CD4-positive, alpha-beta T cell (primary cell): Measurements from ENCODE around the gene SLC6A15. TPM values are rescaled to one million over a fixed set of nuclear protein-coding genes. Genes with fewer than 3 reads are reported as not detected.

Experiments
- ATAC-seq: fragments of 200-7000 bp; cut with Tn5 transposase; one replicate; pipeline ENCODE4 v1.10.0; 2022; ENCODE audit warnings: mild to moderate bottlenecking; ENCODE audit not compliant: poor library complexity
- CTCF ChIA-PET: fragments of 350-600 bp; sonication (Branson Sonifier 250); formaldehyde crosslinking; loops from one replicate; lab custom pipeline; 2021; ENCODE audit warnings: antibody characterized with exemption, inconsistent platforms; lab: Charles Lee
- POLR2A ChIA-PET: fragments of 350-600 bp; sonication (Branson Sonifier 250); formaldehyde crosslinking; loops from one replicate; lab custom pipeline; 2021; ENCODE audit warnings: antibody characterized with exemption, inconsistent platforms; lab: Charles Lee
- DNase-seq, 14 experiments: peaks; one replicate each; pipeline ENCODE4 v3.0.0-alpha.2; 2013 to 2020; ENCODE audit warnings: mixed read lengths in 2 of 14
- H3K27ac ChIP-seq, 2 donors: one replicate each; pipeline versions ENCODE4 v1.5.1 to v1.7.0; 2013; ENCODE audit warnings: low read length in 2 of 2, low read depth in 1 of 2, mild to moderate bottlenecking in 1 of 2
- H3K27me3 ChIP-seq, 2 experiments: 1 replicate in 1 of 2; 2 replicates in 1 of 2; pipeline versions ENCODE4 v1.6.1 to v1.7.0; 2013; ENCODE audit warnings: low read length in 2 of 2, control low read depth in 1 of 2, mild to moderate bottlenecking in 1 of 2, moderate library complexity in 1 of 2; ENCODE audit not compliant: insufficient read depth in 2 of 2, control insufficient read depth in 1 of 2
- H3K36me3 ChIP-seq: one replicate; pipeline ENCODE4 v1.6.1; 2013; ENCODE audit warnings: low read length, control low read depth; ENCODE audit not compliant: insufficient read depth
- H3K4me1 ChIP-seq: one replicate; pipeline ENCODE4 v1.6.1; 2013; ENCODE audit warnings: low read length, control low read depth; ENCODE audit not compliant: insufficient read depth
- H3K4me3 ChIP-seq: one replicate; pipeline ENCODE4 v1.5.1; 2013; ENCODE audit warnings: mild to moderate bottlenecking, low read length, moderate library complexity
- H3K9me3 ChIP-seq, 2 experiments: 1 replicate in 1 of 2; 2 replicates in 1 of 2; pipeline versions ENCODE4 v1.6.1 to v1.7.0; 2013; ENCODE audit warnings: low read length in 2 of 2, mild to moderate bottlenecking in 2 of 2, control low read depth in 1 of 2, moderate library complexity in 1 of 2; ENCODE audit not compliant: control insufficient read depth in 1 of 2, insufficient read depth in 1 of 2
- H3K27ac Mint-ChIP-seq: one replicate; pipeline ENCODE4 v1.8.0; 2020; ENCODE audit warnings: mixed read lengths
- H3K27me3 Mint-ChIP-seq: one replicate; pipeline ENCODE4 v1.8.0; 2021; ENCODE audit warnings: mixed read lengths
- H3K36me3 Mint-ChIP-seq: one replicate; pipeline ENCODE4 v1.8.0; 2021; ENCODE audit warnings: low read depth, mixed read lengths
- H3K4me1 Mint-ChIP-seq: one replicate; pipeline ENCODE4 v1.8.0; 2021; ENCODE audit warnings: low read depth, mixed read lengths
- H3K4me3 Mint-ChIP-seq: one replicate; pipeline ENCODE4 v1.8.0; 2020; ENCODE audit warnings: mild to moderate bottlenecking, mixed read lengths
- H3K9me3 Mint-ChIP-seq: one replicate; pipeline ENCODE4 v1.8.0; 2020; ENCODE audit warnings: mixed read lengths
- CTCF ChIP-seq: fragments of 200-600 bp; IDR thresholded peaks from one replicate; pipeline ENCODE4 v1.8.0; 2022; ENCODE audit warnings: antibody characterized with exemption, mild to moderate bottlenecking
- intact Hi-C, 2 experiments: fragments of 100-400 bp; cut with DNase I in 1 of 2; cut with micrococcal nuclease in 1 of 2; formaldehyde crosslinking; loops; one replicate each; pipeline versions ENCODE4 v1.15.1 to v1.9.0; 2023 to 2025; cut with DNase I, micrococcal nuclease
- polyA plus RNA-seq, 2 donors: library from polyadenylated mRNA; unstranded; fragments of 120-200 nt; gene quantifications; one replicate each; pipeline ENCODE4 v1.2.1, GENCODE V29; 2013
- total RNA-seq, 174 experiments: library from RNA in 2 of 174; stranded (reverse) in 2 of 174; gene quantifications; one replicate each; pipeline ENCODE4 v1.2.3 and lab custom pipeline; 2021 to 2026

Gene SLC6A15
- not detected for total RNA-seq
- not detected for polyA plus RNA-seq (2013, experiment 1 of 2)
- polyA plus RNA-seq (2013, experiment 2 of 2) = 0.19 TPM
- total RNA-seq (lab: John Stamatoyannopoulos, UW) = 0 to 0.35 (median 0) reads per million in 172 experiments

- no peak for TF ChIP-seq CTCF
- peaks cover 5% of the 10 kb centered on the region for H3K4me1 ChIP-seq
- no peak within 1 kb of the TSS for H3K27ac ChIP-seq
- Mint-ChIP-seq H3K27me3 (peaks cover 55% of the 10 kb centered on the region), H3K9me3 (no peaks in the 10 kb centered on the region), H3K4me1 (peaks cover 19% of the 10 kb centered on the region), H3K36me3 (no peaks in the 10 kb centered on the region), H3K27ac (no peak within 1 kb of the TSS), H3K4me3 (peak within 1 kb of the TSS; percentile 16)
- no peak within 1 kb of the TSS for H3K4me3 ChIP-seq
- CTCF ChIA-PET = no interaction called here
- H3K27me3 ChIP-seq = peaks cover 28 to 32% of the 10 kb centered on the region in 2 experiments
- POLR2A ChIA-PET = no interaction called here
- intact Hi-C loops = no loop called here
- H3K9me3 ChIP-seq = peaks cover 0 to 12% of the 10 kb centered on the region in 2 experiments
- ATAC-seq = no peak
- H3K36me3 ChIP-seq = no peaks in the 10 kb centered on the region
- peak in 2 of 14 experiments; percentile 4 to 18 for DNase-seq
These were observed at the start of gene SLC6A15 for GRCh38 chr12:84912198-84913128. TSS of gene SLC6A15 (minus strand) at chr12:84912799. CDS start at chr12:84892120, 20,679 bp downstream.

- Mint-ChIP-seq H3K4me3 (no peak overlapping the region), H3K27me3 (no peaks in the 10 kb centered on the region), H3K9me3 (no peaks in the 10 kb centered on the region), H3K4me1 (no peaks in the 10 kb centered on the region), H3K36me3 (no peaks in the 10 kb centered on the region), H3K27ac (no peak overlapping the region)
- intact Hi-C loops = no loop called here
- ChIA-PET CTCF (no interaction called here), POLR2A (interaction anchor here (0.6 kb wide), 1 partner anchor 1008 kb away, joined by 3 read pairs; no protein-coding TSS in a partner anchor)
- Histone ChIP-seq H3K36me3 (no peaks in the 10 kb centered on the region), H3K4me3 (no peak overlapping the region), H3K4me1 (no peaks in the 10 kb centered on the region), H3K9me3 (no peaks in the 10 kb centered on the region), H3K27ac (no peak overlapping the region), H3K27me3 (no peaks in the 10 kb centered on the region)
- no peak for DNase-seq
- no peak for TF ChIP-seq CTCF
- no peak for ATAC-seq
These were observed 48.3 kb upstream of the SLC6A15 start for GRCh38 chr12:84960918-84961317.

- H3K9me3 ChIP-seq = no peaks in the 10 kb centered on the region
- H3K36me3 ChIP-seq = no peaks in the 10 kb centered on the region
These were observed 42.7 kb upstream of the SLC6A15 start for GRCh38 chr12:84955298-84955697.

More at GRCh38 chr12:84955298-84955697, 42.7 kb upstream of the SLC6A15 start:
- Mint-ChIP-seq H3K4me3 (no peak overlapping the region), H3K36me3 (no peaks in the 10 kb centered on the region), H3K27ac (no peak overlapping the region), H3K9me3 (no peaks in the 10 kb centered on the region), H3K27me3 (no peaks in the 10 kb centered on the region), H3K4me1 (no peaks in the 10 kb centered on the region)
- Histone ChIP-seq H3K27me3 (no peaks in the 10 kb centered on the region), H3K4me3 (no peak overlapping the region), H3K27ac (no peak overlapping the region), H3K4me1 (no peaks in the 10 kb centered on the region)
- DNase-seq (no peak), ATAC-seq (no peak)
- CTCF ChIA-PET = no interaction called here
- no peak for TF ChIP-seq CTCF
- POLR2A ChIA-PET = no interaction called here
- intact Hi-C loops = no loop called here
